ENCODE results near the gene RPL27. TPM values are rescaled to one million over a fixed set of nuclear protein-coding genes. Genes with fewer than 3 reads are reported as not detected.

Gene RPL27
- total RNA-seq, 1 experiment from 2014 or later = 547 TPM

DNA sequence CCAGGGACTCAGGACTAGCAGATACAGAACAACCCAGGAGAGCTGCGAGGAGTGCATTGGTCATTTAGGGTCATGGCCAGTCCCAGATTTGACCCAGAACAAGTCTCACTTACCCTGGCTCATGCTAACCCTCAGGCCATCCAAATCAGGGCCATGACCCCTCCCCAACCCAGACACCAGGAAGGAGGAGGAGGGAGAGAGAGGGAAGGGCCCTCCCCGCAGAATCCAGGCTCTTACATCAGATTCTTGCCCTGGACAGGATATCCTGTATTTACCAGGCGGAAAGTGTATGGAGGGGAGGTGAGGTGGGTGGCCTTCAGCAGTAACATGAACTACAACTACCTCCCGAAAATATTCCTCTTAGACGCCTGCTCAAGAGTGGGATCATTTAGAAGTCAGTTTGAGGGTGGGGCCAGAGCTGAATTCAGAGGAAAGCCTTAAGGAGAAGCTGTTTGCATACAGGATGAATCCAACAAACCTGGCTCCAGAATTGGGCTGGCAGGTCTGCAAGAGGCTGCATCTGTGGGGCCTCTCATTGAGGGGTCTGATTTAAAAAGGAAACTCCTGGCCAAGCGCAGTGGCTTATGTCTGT, 21.9 kb downstream of the RPL27 start:
- Histone ChIP-seq H3K9me3 (ENCODE audit: low read depth, low read length, poor library complexity, severe bottlenecking) (no peaks in the 10 kb centered on the region), H3K4me3 (ENCODE audit: low read depth, low read length, poor library complexity, severe bottlenecking) (no peak overlapping the region), H3K27ac (ENCODE audit: low read depth, low read length, poor library complexity, severe bottlenecking) (no peak overlapping the region), H3K27me3 (replicated peaks; ENCODE audit: insufficient read depth, low read depth, low read length, poor library complexity) (no peaks in the 10 kb centered on the region), H3K4me1 (ENCODE audit: insufficient read depth, low read length, poor library complexity, severe bottlenecking) (no peaks in the 10 kb centered on the region), H3K36me3 (ENCODE audit: insufficient read depth, low read length, poor library complexity, severe bottlenecking) (no peaks in the 10 kb centered on the region)
- TF ChIP-seq, protein P1, sequence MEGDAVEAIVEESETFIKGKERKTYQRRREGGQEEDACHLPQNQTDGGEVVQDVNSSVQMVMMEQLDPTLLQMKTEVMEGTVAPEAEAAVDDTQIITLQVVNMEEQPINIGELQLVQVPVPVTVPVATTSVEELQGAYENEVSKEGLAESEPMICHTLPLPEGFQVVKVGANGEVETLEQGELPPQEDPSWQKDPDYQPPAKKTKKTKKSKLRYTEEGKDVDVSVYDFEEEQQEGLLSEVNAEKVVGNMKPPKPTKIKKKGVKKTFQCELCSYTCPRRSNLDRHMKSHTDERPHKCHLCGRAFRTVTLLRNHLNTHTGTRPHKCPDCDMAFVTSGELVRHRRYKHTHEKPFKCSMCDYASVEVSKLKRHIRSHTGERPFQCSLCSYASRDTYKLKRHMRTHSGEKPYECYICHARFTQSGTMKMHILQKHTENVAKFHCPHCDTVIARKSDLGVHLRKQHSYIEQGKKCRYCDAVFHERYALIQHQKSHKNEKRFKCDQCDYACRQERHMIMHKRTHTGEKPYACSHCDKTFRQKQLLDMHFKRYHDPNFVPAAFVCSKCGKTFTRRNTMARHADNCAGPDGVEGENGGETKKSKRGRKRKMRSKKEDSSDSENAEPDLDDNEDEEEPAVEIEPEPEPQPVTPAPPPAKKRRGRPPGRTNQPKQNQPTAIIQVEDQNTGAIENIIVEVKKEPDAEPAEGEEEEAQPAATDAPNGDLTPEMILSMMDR (conservative IDR thresholded peaks at IDR 0.05; ENCODE audit: low read depth, low read length) = no peak
- no peak for TF ChIP-seq EZH2 (IDR thresholded peaks at IDR 0.05; ENCODE audit: borderline replicate concordance, low read depth, low read length, poor library complexity, severe bottlenecking)
- no TSS peak for BruUV-seq (replicated peaks)
- CTCF ChIA-PET = no interaction called here
- POLR2A ChIA-PET (ENCODE audit: low non-redundant PET) = interaction anchor here (1.1 kb wide), 1 partner anchor 22 kb away, joined by 17 read pairs; no protein-coding TSS in a partner anchor
- DNase-seq (ENCODE audit: low spot score) = no peak
- intact Hi-C loops (cut with micrococcal nuclease; ENCODE audit: unreplicated experiment) = loop anchor here (10.0 kb wide), 1 partner anchor 105 kb away; the partner anchor contains the start of gene BRCA1

DNA sequence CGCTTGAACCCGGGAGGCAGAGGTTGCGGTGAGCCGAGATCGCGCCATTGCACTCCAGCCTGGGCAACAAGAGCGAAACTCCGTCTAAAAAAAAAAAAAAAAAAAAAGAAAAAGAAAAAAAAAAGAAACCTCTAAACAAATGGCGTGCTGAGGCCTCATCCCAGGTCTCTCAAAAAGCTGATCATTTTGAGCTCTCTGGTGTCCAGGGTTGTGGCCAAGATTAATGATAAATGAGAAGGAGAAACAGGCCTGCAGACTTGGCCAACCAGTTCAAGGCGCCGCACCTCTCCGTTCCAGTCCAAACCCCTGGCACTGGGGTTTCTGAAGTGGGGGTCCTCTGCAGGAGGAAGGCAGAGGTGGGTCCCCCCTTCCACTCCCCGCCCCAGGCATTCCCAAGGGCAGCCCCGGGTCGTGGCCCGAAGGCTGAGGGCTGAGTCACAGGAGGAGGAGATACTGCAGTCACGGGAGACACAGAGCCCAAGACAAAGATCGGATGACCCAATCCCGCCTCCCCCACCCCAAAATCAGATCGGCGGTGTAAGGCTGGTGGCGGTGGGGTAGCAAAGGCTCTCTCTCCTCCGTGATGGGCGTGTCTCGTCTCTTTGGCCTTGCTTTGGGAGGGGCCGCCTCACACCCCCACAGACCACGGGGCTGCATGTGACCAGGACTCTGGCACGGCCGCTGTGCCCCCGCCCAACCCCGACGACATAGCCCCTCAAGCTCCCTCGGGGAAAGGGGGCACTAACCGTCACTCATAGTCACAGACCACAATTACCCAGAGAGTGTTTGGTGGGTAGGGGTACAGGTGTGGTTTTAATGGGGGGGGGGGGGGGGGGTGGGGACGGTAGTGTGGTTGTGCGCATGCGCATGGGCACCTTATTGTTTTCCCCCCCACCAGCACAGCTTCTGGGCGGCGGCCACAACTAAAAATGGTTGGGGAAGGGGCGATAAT, 22.8 kb downstream of the RPL27 start:
- no peak for DNase-seq (ENCODE audit: low spot score)
- CTCF ChIA-PET = no interaction called here
- no peak for TF ChIP-seq EZH2 (IDR thresholded peaks at IDR 0.05; ENCODE audit: borderline replicate concordance, low read depth, low read length, poor library complexity, severe bottlenecking)
- TF ChIP-seq, protein P1 (conservative IDR thresholded peaks at IDR 0.05; ENCODE audit: low read depth, low read length) = no peak

DNA sequence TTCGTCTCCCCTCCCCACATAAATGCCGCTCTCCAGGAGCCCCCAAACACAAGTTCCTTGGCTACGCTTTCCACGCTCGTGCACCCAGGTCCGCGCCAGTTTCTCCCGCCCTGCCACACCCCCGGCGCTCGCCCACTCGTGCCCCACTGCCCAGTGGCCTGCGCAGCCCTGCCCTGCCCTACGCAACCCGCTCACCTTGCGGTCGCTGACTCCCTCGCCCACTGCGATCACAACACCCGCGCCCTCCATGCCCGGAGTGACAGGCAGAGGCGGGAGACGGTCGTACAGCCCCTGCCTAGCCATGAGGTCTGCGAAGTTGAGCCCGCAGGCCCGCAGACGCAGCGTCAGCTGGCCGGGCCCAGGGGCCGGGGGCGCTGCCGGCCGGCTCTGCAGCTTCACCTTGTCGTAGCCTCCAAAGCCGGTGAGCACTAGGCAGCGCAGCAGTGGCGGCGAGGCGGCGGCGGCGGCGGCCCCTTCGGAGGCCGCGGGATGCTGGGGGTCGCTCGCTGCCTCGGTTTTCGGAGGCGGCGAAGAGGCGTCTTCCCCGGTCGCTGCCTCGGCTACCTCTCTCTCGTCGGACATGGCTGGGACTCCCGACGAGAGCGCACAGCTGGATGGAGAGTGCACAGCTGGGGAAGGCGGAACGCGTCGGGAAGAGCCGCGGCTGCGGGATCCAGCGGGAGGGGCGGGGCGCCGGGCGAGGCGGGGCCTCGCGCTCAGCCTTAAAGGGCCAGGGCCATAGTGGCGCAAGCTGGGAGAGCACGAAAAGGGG, 23.7 kb downstream of the RPL27 start, which contains the start of gene VAT1:
TSS of gene VAT1 (minus strand) at position 645 of the 772 bp plus-strand sequence. CDS start at position 582, 63 bp downstream.
- no TSS peak for BruUV-seq (replicated peaks)
- POLR2A ChIA-PET (ENCODE audit: low non-redundant PET) = no interaction called here
- CTCF ChIA-PET = interaction anchor here (0.6 kb wide), 2 partner anchors 770 to 786 kb away, joined by 4 to 7 read pairs; no protein-coding TSS in a partner anchor
- intact Hi-C loops (cut with micrococcal nuclease; ENCODE audit: unreplicated experiment) = loop anchor here (10.0 kb wide), 1 partner anchor 103 kb away; the partner anchor contains the start of gene BRCA1
- peak; percentile 69 for DNase-seq (ENCODE audit: low spot score)
- no peak for TF ChIP-seq EZH2 (IDR thresholded peaks at IDR 0.05; ENCODE audit: borderline replicate concordance, low read depth, low read length, poor library complexity, severe bottlenecking)
- TF ChIP-seq, protein P1 (conservative IDR thresholded peaks at IDR 0.05; ENCODE audit: low read depth, low read length) = no peak
- Histone ChIP-seq H3K27me3 (replicated peaks; ENCODE audit: insufficient read depth, low read depth, low read length, poor library complexity) (no peaks in the 10 kb centered on the region), H3K27ac (ENCODE audit: low read depth, low read length, poor library complexity, severe bottlenecking) (no peak within 1 kb of the TSS), H3K36me3 (ENCODE audit: insufficient read depth, low read length, poor library complexity, severe bottlenecking) (no peaks in the 10 kb centered on the region), H3K9me3 (ENCODE audit: low read depth, low read length, poor library complexity, severe bottlenecking) (no peaks in the 10 kb centered on the region), H3K4me3 (ENCODE audit: low read depth, low read length, poor library complexity, severe bottlenecking) (peak within 1 kb of the TSS; percentile 78), H3K4me1 (ENCODE audit: insufficient read depth, low read length, poor library complexity, severe bottlenecking) (no peaks in the 10 kb centered on the region)

More for the DNA sequence above, 22.8 kb downstream of the RPL27 start:
- Histone ChIP-seq H3K27ac (ENCODE audit: low read depth, low read length, poor library complexity, severe bottlenecking) (no peak overlapping the region), H3K27me3 (replicated peaks; ENCODE audit: insufficient read depth, low read depth, low read length, poor library complexity) (no peaks in the 10 kb centered on the region), H3K4me1 (ENCODE audit: insufficient read depth, low read length, poor library complexity, severe bottlenecking) (no peaks in the 10 kb centered on the region), H3K4me3 (ENCODE audit: low read depth, low read length, poor library complexity, severe bottlenecking) (peak overlapping the region; percentile 78), H3K9me3 (ENCODE audit: low read depth, low read length, poor library complexity, severe bottlenecking) (no peaks in the 10 kb centered on the region), H3K36me3 (ENCODE audit: insufficient read depth, low read length, poor library complexity, severe bottlenecking) (no peaks in the 10 kb centered on the region)
- no TSS peak for BruUV-seq (replicated peaks)
- intact Hi-C loops (cut with micrococcal nuclease; ENCODE audit: unreplicated experiment) = loop anchor here (10.0 kb wide), 1 partner anchor 104 kb away; the partner anchor contains the start of gene BRCA1
- POLR2A ChIA-PET (ENCODE audit: low non-redundant PET) = interaction anchor here (1.1 kb wide), 1 partner anchor 23 kb away, joined by 17 read pairs; no protein-coding TSS in a partner anchor

All from A673 (cell line).